Astrocyte of the spinal cord (primary cell): ENCODE measurements around the gene GEMIN4.
A peak's percentile ranks its signal among the peaks of the same experiment; 100 is the strongest.
"Not testable (repeated sequence)": the region's sequence is repeated elsewhere in the genome, so short reads cannot be mapped to it uniquely, and the experiment has no call there.

Experiments
- DNase-seq: peaks from one replicate; pipeline ENCODE4 v3.0.0; 2011; ENCODE audit warnings: low read depth, low spot score
- H3K4me3 ChIP-seq: 2 replicates; pipeline ENCODE4 v1.5.1; 2011; ENCODE audit warnings: low read depth, mild to moderate bottlenecking, low read length, moderate library complexity
- in situ Hi-C: cut with HindIII; loops from 2 replicates; pipeline ENCODE4 v1.10.0; 2017; ENCODE audit warnings: low sequenced_read_pairs
- TF ChIP-seq, protein P1 (sequence below): IDR thresholded peaks from 2 replicates; pipeline ENCODE4 v1.5.1; 2012; ENCODE audit warnings: low read depth, mild to moderate bottlenecking, low read length, inconsistent platforms

GEMIN4 gene

DNA sequence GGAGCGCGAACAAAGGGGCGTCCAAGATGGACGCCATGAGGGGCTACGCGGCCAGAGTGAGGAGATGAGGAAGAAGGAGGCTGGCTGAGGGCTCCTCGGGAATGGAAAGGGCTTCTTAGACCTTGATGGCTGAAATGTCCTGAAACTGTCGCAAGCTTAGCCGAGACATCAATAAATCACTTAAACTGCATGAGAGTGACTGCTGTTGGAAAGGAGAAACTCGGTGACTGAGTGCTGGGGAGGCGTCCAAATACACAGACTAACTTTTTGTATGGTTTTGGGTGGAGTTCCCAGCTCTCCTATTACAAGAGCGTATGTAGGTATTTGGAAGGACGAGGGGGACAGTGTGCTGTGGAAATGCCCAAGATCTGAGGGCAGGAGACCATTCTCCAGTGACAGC is 1.4 kb upstream of the GEMIN4 start:
- DNase-seq = no peak
- no peak overlapping the region for H3K4me3 ChIP-seq
- in situ Hi-C loops = no loop called here
- TF ChIP-seq, protein P1, sequence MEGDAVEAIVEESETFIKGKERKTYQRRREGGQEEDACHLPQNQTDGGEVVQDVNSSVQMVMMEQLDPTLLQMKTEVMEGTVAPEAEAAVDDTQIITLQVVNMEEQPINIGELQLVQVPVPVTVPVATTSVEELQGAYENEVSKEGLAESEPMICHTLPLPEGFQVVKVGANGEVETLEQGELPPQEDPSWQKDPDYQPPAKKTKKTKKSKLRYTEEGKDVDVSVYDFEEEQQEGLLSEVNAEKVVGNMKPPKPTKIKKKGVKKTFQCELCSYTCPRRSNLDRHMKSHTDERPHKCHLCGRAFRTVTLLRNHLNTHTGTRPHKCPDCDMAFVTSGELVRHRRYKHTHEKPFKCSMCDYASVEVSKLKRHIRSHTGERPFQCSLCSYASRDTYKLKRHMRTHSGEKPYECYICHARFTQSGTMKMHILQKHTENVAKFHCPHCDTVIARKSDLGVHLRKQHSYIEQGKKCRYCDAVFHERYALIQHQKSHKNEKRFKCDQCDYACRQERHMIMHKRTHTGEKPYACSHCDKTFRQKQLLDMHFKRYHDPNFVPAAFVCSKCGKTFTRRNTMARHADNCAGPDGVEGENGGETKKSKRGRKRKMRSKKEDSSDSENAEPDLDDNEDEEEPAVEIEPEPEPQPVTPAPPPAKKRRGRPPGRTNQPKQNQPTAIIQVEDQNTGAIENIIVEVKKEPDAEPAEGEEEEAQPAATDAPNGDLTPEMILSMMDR = no peak

DNA sequence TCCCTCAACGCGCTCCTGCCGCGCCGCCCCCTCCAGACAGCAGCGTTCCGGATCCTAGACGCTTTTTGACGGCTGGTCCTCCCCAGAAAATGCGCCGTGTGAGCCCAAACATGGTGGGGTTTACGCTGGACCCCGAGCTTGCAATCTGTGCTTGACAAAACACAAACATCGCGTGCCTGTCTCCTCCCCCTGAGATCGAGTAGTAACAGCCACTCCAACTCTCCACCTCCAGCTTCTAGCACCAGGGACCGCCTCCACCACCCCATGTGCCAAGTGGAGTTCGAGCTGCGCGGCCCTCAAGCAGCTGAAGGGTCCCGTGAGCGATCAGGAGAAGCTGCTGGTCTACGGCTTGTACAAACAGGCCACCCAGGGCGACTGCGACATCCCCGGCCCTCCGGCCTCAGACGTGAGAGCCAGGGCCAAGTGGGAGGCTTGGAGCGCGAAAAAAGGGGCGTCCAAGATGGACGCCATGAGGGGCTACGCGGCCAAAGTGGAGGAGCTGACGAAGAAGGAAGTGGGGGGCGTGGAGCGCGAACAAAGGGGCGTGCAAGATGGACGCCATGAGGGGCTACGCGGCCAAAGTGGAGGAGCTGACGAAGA is 656 bp upstream of the GEMIN4 start:
- DNase-seq = peak; percentile 48
- TF ChIP-seq, protein P1 = no peak
- peak overlapping the region; percentile 67 for H3K4me3 ChIP-seq
- in situ Hi-C loops = no loop called here

DNA sequence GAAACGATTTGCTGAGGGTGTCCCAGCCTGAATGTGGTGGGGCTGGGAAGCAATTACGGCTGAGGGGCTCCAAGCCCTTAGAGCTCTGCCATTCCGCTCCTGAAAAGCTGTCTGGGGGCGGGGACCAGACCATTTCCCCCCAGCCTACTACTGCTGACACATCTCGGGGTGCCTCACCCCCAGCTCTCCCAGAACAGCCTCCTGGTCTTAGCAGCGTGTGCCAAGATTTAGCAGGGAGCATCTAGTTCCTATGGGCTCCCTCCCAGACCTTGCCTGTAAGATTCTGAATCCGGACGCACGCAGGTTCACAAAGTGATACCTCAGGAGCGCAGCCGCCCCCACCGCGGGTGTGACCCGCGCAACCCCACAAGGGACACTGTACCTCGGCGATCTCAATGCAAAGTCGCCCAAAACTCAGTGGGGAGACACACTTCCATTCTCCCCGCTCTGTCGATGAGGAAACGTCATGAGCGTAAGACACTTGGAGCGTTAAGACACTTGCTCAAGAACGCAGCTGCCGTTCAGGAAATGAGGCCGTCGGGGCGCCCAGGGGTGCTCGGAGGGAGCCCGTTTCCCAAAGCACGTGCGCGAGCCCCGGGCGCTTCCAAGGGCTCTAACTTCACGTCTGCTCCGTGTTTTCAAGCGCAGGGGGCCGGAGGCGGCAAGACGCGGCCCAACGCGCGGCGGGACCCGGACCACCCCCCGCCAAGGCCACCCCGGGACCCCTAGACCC is 629 bp downstream of the GEMIN4 start:
- peak; percentile 34 for DNase-seq
- in situ Hi-C loops = no loop called here
- TF ChIP-seq, protein P1 = no peak
- peak overlapping the region; percentile 67 for H3K4me3 ChIP-seq

DNA sequence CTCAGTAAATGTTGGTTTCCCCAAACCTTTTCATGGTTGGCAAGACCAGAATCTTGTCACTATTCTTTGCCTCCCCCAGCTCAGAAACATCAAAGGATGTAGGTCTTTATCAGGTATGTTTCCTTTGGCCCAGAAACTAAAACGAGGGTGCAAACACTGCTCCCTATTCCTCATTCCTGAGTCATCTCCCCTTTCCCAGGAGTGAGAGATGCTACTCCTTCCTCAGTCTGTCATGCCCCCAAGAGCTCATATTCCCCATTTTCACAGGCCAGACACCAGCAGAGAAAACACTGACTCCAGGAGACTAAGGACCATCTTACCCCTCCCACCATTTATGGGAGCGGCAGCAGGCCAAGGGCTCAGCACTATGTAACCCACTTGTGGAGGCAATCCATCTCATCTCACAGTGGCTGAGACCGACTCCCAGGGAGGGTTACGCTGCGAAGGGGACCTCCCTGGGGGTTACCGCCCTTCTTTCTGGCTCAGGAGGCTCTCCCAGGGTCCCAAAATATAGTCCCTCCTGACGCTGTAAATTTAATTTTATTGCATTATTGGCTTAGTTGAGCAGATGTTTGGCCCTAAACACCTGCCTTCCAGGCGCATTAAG is 1.5 kb downstream of the GEMIN4 start:
- in situ Hi-C loops = no loop called here
- H3K4me3 ChIP-seq = peak overlapping the region; percentile 67
- TF ChIP-seq, protein P1 = no peak
- DNase-seq = no peak

DNA sequence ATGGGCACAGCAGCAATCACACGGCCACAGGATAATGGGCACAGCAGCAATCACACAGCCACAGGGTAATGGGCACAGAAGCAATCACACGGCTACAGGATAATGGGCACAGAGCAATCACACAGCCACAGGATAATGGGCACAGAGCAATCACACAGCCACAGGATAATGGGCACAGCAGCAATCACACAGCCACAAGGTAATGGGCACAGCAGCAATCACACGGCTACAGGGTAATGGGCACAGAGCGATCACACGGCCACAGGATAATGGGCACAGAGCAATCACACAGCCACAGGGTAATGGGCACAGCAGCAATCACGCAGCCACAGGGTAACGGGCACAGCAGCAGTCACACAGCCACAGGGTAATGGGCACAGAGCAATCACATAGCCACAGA is 2.7 kb downstream of the GEMIN4 start:
- DNase-seq, H3K4me3 ChIP-seq: not testable (repeated sequence)

DNA sequence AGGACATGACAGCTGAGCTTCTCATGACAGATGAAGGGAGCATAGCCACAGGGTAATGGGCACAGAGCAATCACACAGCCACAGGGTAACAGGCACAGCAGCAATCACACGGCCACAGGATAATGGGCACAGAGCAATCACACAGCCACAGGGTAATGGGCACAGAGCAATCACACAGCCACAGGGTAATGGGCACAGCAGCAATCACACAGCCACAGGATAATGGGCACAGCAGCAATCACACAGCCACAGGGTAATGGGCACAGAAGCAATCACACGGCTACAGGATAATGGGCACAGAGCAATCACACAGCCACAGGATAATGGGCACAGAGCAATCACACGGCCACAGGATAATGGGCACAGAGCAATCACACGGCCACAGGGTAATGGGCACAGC is 3.5 kb downstream of the GEMIN4 start:
- in situ Hi-C loops, DNase-seq, H3K4me3 ChIP-seq: not testable (repeated sequence)

More for the DNA sequence above, 2.7 kb downstream of the GEMIN4 start:
- in situ Hi-C loops = not testable (repeated sequence)

DNA sequence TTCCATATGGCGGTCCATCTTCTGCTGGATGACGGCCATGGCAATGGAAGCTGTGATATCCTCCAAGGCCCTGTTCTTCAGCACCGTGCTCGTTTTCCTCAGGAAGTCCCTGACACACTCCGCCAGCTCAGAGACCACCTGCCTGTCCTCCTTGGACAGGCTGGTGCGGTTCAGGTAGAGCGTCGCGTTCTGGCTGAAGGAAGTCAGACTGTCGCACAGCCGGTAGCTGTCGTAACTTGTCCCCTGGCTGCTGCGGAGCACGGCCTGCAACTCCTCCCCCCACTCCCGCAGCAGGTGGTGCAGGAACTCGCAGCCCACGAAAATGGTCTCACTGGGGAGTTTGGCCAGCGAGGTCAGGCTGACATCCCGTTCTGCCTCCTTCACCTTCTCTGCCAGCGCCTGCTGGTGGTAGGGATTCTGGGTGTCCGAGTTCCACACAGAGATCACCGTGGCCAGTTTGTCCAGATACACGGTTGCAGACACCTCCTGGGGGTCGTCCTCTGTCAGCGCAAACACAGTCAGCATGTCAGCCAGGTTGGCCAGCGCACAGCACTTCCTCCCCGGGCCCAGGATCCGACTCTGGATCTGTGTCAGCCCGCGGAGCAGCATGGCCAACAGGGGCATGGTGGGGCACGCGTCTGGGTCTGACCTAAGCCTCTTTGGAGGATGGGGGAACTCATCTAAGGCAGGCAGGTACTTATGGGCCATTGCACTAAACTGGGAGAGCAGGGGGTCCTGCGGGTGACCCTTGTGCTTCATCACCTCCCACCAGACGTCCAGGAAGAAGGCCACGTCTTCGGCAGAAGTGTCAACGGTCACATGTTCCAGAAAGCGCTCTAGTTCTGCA is 5.1 kb downstream of the GEMIN4 start:
- in situ Hi-C loops = no loop called here
- no peak for DNase-seq
- H3K4me3 ChIP-seq = no peak overlapping the region
- TF ChIP-seq, protein P1 = no peak
